ENCODE data around the gene RNF115.

DNA sequence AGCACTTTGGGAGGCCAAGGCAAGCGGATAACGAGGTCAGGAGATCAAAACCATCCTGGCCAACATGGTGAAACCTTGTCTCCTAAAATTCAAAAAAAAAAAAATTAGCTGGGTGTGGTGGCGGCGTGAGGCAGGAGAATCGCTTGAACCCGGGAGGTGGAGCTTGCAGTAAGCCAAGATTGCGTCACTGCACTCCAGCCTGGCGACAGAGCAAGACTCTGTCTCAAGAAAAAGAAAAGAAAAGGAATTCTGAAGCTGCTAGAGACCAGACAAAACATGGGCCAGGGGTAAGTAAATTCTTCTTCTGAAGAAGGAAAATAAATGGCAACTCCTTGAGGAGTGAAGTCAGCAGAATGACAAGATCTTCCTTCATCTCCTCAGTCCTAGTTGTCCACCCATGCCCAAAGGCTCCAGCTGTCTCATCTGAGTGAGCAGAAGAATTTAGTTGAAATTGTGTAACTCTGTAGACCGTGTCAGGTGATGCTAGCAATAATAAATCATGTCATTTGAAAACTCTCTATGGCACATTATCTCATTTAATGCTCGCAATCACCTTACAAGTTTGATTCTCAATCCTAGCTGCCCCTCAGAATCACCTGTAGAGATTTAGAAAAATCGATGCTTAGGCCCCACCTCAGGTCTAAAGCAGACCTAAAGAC lies 131.0 kb downstream of the RNF115 start:
- no peak for TF ChIP-seq EZH2phosphoT487 (IDR thresholded peaks at IDR 0.05; ENCODE audit: borderline replicate concordance, low read depth)
- TF ChIP-seq RCOR1 (IDR thresholded peaks at IDR 0.05; ENCODE audit: low read length), result no peak
- TF ChIP-seq CTCF (IDR thresholded peaks at IDR 0.05), result no peak
- TF ChIP-seq, protein P1, sequence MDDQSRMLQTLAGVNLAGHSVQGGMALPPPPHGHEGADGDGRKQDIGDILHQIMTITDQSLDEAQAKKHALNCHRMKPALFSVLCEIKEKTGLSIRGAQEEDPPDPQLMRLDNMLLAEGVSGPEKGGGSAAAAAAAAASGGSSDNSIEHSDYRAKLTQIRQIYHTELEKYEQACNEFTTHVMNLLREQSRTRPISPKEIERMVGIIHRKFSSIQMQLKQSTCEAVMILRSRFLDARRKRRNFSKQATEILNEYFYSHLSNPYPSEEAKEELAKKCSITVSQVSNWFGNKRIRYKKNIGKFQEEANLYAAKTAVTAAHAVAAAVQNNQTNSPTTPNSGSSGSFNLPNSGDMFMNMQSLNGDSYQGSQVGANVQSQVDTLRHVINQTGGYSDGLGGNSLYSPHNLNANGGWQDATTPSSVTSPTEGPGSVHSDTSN (IDR thresholded peaks at IDR 0.05), result no peak
- TF ChIP-seq NFIC (IDR thresholded peaks at IDR 0.05; ENCODE audit: borderline replicate concordance), result no peak
